ENCODE data around the gene ARHGEF2.

DNA sequence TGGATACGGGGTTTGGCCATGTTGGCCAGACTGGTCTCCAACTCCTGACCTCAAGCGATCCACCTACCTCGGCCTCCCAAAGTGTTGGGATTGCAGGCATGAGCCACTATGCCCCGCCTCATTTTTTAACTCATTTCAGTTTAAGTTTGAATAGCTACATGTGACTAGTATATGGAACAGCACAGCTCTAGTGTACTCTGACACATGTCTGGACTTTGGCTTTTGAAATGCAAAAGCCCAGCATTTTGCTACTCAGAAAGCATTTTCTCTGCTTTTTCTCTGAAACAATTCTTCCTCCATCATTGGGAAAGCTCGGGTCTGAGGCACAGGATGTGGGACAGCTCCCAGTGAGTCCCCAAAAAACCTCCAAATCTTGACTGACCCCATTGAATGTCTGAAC is 46.5 kb upstream of the ARHGEF2 start:
- TF ChIP-seq, protein P1, sequence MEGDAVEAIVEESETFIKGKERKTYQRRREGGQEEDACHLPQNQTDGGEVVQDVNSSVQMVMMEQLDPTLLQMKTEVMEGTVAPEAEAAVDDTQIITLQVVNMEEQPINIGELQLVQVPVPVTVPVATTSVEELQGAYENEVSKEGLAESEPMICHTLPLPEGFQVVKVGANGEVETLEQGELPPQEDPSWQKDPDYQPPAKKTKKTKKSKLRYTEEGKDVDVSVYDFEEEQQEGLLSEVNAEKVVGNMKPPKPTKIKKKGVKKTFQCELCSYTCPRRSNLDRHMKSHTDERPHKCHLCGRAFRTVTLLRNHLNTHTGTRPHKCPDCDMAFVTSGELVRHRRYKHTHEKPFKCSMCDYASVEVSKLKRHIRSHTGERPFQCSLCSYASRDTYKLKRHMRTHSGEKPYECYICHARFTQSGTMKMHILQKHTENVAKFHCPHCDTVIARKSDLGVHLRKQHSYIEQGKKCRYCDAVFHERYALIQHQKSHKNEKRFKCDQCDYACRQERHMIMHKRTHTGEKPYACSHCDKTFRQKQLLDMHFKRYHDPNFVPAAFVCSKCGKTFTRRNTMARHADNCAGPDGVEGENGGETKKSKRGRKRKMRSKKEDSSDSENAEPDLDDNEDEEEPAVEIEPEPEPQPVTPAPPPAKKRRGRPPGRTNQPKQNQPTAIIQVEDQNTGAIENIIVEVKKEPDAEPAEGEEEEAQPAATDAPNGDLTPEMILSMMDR (conservative IDR thresholded peaks at IDR 0.05 in 1 of 2, IDR thresholded peaks at IDR 0.05 in 1 of 2; ENCODE audit: low read depth in 1 of 2, low read length in 2 of 2) = no peak
- no peak for TF ChIP-seq EZH2 (IDR thresholded peaks at IDR 0.05; ENCODE audit: low read length, missing control alignments)

All from fibroblast of lung (primary cell).